NCI-H1092 treated with DMSO at 0.1 percent for 48 hours (cell line): ENCODE measurements around the gene ARVCF.

Experiments
- DNase-seq: peaks from one replicate; lab custom pipeline; 2025; lab: John Stamatoyannopoulos, UW

The ARVCF gene

GRCh38 chr22:20016734-20017621, at the start of gene ARVCF:
Gene ARVCF, minus strand, starts transcription at chr22:20016823. Its CDS starts 26,029 bp downstream, at chr22:19990794.
- peak; percentile 90 for DNase-seq

GRCh38 chr22:20065896-20066616, 49.4 kb upstream of the ARVCF start:
- no peak for DNase-seq

- DNase-seq = no peak
Measured at GRCh38 chr22:20064545-20065262, 48.1 kb upstream of the ARVCF start.

- DNase-seq = no peak
Measured at GRCh38 chr22:20064140-20064480, 47.5 kb upstream of the ARVCF start.

- DNase-seq = no peak
Measured at GRCh38 chr22:20063271-20064139, 46.9 kb upstream of the ARVCF start.

GRCh38 chr22:20062766-20063083, 46.1 kb upstream of the ARVCF start:
- DNase-seq = no peak

- no peak for DNase-seq
Measured at GRCh38 chr22:20062043-20062765, 45.6 kb upstream of the ARVCF start.

GRCh38 chr22:20061481-20061861, 44.8 kb upstream of the ARVCF start:
- DNase-seq = no peak

- no peak for DNase-seq
Measured at GRCh38 chr22:20060700-20061480, 44.3 kb upstream of the ARVCF start.

GRCh38 chr22:20058989-20059770, 42.6 kb upstream of the ARVCF start:
- DNase-seq = no peak

- DNase-seq = no peak
Measured at GRCh38 chr22:20057596-20058268, 41.1 kb upstream of the ARVCF start.

GRCh38 chr22:20056696-20057386, 40.2 kb upstream of the ARVCF start:
- DNase-seq = no peak

- DNase-seq = no peak
Measured at GRCh38 chr22:20056161-20056560, 39.5 kb upstream of the ARVCF start.

GRCh38 chr22:20055654-20056053, 39.0 kb upstream of the ARVCF start:
- no peak for DNase-seq

- no peak for DNase-seq
Measured at GRCh38 chr22:20055144-20055543, 38.5 kb upstream of the ARVCF start.

- no peak for DNase-seq
Measured at GRCh38 chr22:20054485-20054884, 37.9 kb upstream of the ARVCF start.

- DNase-seq = no peak
Measured at GRCh38 chr22:20054034-20054427, 37.4 kb upstream of the ARVCF start.

GRCh38 chr22:20053407-20054033, 36.9 kb upstream of the ARVCF start:
- no peak for DNase-seq
